ENCODE results near the gene SSU72.

The SSU72 gene

DNA sequence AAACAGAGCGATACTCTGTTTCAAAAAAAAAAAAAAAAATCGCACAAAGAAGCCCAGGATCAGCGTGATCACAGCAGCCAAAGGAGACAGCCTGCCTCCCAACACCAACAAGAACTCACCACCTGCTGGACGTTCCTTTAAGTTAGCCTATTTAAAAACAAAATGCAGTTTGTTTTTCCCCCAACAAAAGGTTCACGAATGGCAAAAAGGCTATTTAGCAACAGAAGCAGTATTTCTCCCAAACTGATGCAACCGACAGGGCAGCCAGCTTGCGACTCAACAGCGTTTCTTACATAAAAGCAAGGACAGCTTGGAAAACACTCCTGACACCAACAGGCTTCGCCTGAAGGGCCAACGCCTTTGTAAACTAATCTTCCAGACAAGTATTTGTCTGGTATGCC is 6.8 kb downstream of the SSU72 start:
- no peak for TF ChIP-seq CTCF (IDR thresholded peaks at IDR 0.05; ENCODE audit: borderline replicate concordance, control extremely low read depth, extremely low read depth, insufficient read depth, missing control alignments)
- in situ Hi-C loops (cut with MboI; ENCODE audit: low sequenced_read_pairs, unreplicated experiment): no loop called here
- DNase-seq (ENCODE audit: low spot score): no peak

GRCh38 chr1:1567152-1567875 is 7.3 kb downstream of the SSU72 start:
- no peak for DNase-seq (ENCODE audit: low spot score)
- TF ChIP-seq CTCF (IDR thresholded peaks at IDR 0.05; ENCODE audit: borderline replicate concordance, control extremely low read depth, extremely low read depth, insufficient read depth, missing control alignments): no peak
- in situ Hi-C loops (cut with MboI; ENCODE audit: low sequenced_read_pairs, unreplicated experiment): no loop called here

- in situ Hi-C loops (cut with MboI; ENCODE audit: low sequenced_read_pairs, unreplicated experiment): no loop called here
- no peak for TF ChIP-seq CTCF (IDR thresholded peaks at IDR 0.05; ENCODE audit: borderline replicate concordance, control extremely low read depth, extremely low read depth, insufficient read depth, missing control alignments)
- DNase-seq (ENCODE audit: low spot score): no peak
Observed at GRCh38 chr1:1565340-1565739, 9.3 kb downstream of the SSU72 start.

DNA sequence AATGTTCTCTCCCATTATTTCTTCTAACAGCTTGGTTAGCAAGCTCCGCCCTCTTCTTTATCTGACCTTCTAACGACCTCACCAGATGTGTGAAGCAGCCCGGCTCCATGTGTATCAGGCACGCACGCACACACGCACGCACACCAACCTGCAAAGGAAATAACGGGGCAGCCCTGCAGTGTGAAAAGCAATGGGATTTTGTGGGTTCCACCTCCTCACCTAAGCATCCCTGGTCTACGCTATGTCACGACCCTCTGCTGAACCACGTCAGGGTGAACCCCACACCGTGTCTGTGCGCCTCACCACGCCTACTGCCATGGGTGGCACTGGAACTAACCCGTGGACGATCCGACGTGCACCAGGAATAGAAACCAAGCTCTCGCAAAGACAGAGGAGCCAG is 10.4 kb downstream of the SSU72 start:
- DNase-seq (ENCODE audit: low spot score): no peak
- in situ Hi-C loops (cut with MboI; ENCODE audit: low sequenced_read_pairs, unreplicated experiment): no loop called here
- TF ChIP-seq CTCF (IDR thresholded peaks at IDR 0.05; ENCODE audit: borderline replicate concordance, control extremely low read depth, extremely low read depth, insufficient read depth, missing control alignments): no peak

- in situ Hi-C loops (cut with MboI; ENCODE audit: low sequenced_read_pairs, unreplicated experiment): no loop called here
- TF ChIP-seq CTCF (IDR thresholded peaks at IDR 0.05; ENCODE audit: borderline replicate concordance, control extremely low read depth, extremely low read depth, insufficient read depth, missing control alignments): no peak
- DNase-seq (ENCODE audit: low spot score): no peak
Observed at GRCh38 chr1:1563688-1564087, 11.0 kb downstream of the SSU72 start.

- no peak for TF ChIP-seq CTCF (IDR thresholded peaks at IDR 0.05; ENCODE audit: borderline replicate concordance, control extremely low read depth, extremely low read depth, insufficient read depth, missing control alignments)
- no peak for DNase-seq (ENCODE audit: low spot score)
- in situ Hi-C loops (cut with MboI; ENCODE audit: low sequenced_read_pairs, unreplicated experiment): no loop called here
Observed at GRCh38 chr1:1562556-1563195, 12.0 kb downstream of the SSU72 start.
